Vagina (tissue), 2 donors: ENCODE results near the gene ZEB2.

Experiments
- CTCF ChIP-seq, 3 experiments: fragments of 450-650 bp in 2 of 3; fragments of 200-600 bp in 1 of 3; sonication (generic) in 1 of 3; IDR thresholded peaks; one replicate each; pipeline ENCODE4 v1.5.1; 2017 to 2019; ENCODE audit warnings: antibody characterized with exemption in 3 of 3, mild to moderate bottlenecking in 2 of 3, moderate library complexity in 2 of 3
- POLR2A ChIP-seq, 2 donors: fragments of 450-650 bp; IDR thresholded peaks; one replicate each; pipeline ENCODE4 v1.6.1; 2017; ENCODE audit warnings: antibody characterized with exemption in 2 of 2, mild to moderate bottlenecking in 2 of 2, moderate library complexity in 2 of 2
- POLR2AphosphoS5 ChIP-seq, 2 donors: sonication (generic); formaldehyde crosslinking; IDR thresholded peaks; one replicate each; pipeline ENCODE4 v1.9.0; 2017; ENCODE audit warnings: antibody characterized with exemption in 2 of 2, mild to moderate bottlenecking in 2 of 2, low read depth in 1 of 2; ENCODE audit not compliant: insufficient read depth in 1 of 2

- TF ChIP-seq CTCF (IDR thresholded peaks at IDR 0.05) = no peak
- no peak for TF ChIP-seq POLR2A (IDR thresholded peaks at IDR 0.05)
- TF ChIP-seq POLR2AphosphoS5 (IDR thresholded peaks at IDR 0.05; ENCODE audit: insufficient read depth in 1 of 2, low read depth in 1 of 2) = no peak
Measured at GRCh38 chr2:144361742-144362141, 158.2 kb downstream of the ZEB2 start.
